GM18858 (cell line): ENCODE data around the gene SLC9A3.

Experiments used
- ATAC-seq: cut with Tn5 transposase; IDR thresholded peaks from one replicate; pipeline ENCODE4 v1.9.1; 2021; ENCODE audit not compliant: unreplicated experiment

Gene SLC9A3

GRCh38 chr5:463952-464351 lies 60.3 kb downstream of the SLC9A3 start:
- ATAC-seq, result no peak

- no peak for ATAC-seq
These were observed 60.9 kb downstream of the SLC9A3 start for GRCh38 chr5:463301-463700.

- no peak for ATAC-seq
These were observed 62.2 kb downstream of the SLC9A3 start for GRCh38 chr5:462051-462481.

GRCh38 chr5:460273-460625 lies 64.0 kb downstream of the SLC9A3 start:
- ATAC-seq, result no peak

GRCh38 chr5:459562-460272 lies 64.5 kb downstream of the SLC9A3 start:
- no peak for ATAC-seq

GRCh38 chr5:458547-459353 lies 65.5 kb downstream of the SLC9A3 start:
- no peak for ATAC-seq

- no peak for ATAC-seq
These were observed 66.9 kb downstream of the SLC9A3 start for GRCh38 chr5:457195-457961.

GRCh38 chr5:456351-457194 lies 67.7 kb downstream of the SLC9A3 start:
- no peak for ATAC-seq

GRCh38 chr5:455806-456205 lies 68.4 kb downstream of the SLC9A3 start:
- no peak for ATAC-seq

- no peak for ATAC-seq
These were observed 69.3 kb downstream of the SLC9A3 start for GRCh38 chr5:454936-455335.

- no peak for ATAC-seq
These were observed 70.3 kb downstream of the SLC9A3 start for GRCh38 chr5:453725-454481.

- ATAC-seq, result no peak
These were observed 71.1 kb downstream of the SLC9A3 start for GRCh38 chr5:452978-453710.

GRCh38 chr5:451587-452458 lies 72.4 kb downstream of the SLC9A3 start:
- no peak for ATAC-seq

GRCh38 chr5:449151-449550 lies 75.1 kb downstream of the SLC9A3 start:
- no peak for ATAC-seq

GRCh38 chr5:448766-449090 lies 75.5 kb downstream of the SLC9A3 start:
- ATAC-seq, result no peak

GRCh38 chr5:448061-448765 lies 76.0 kb downstream of the SLC9A3 start:
- no peak for ATAC-seq

- ATAC-seq, result no peak
These were observed 76.7 kb downstream of the SLC9A3 start for GRCh38 chr5:447501-447900.

GRCh38 chr5:446883-447263 lies 77.4 kb downstream of the SLC9A3 start:
- no peak for ATAC-seq
